ENCODE measurements around the gene NDUFS2. TPM values are rescaled to one million over a fixed set of nuclear protein-coding genes. Genes with fewer than 3 reads are reported as not detected.

Gene NDUFS2
- total and polyA plus RNA-seq, 2 of the 8 experiments (the other 6 are each of a cell fraction or from before 2014, with no cell fraction given) = 95.1 to 113 TPM

DNA sequence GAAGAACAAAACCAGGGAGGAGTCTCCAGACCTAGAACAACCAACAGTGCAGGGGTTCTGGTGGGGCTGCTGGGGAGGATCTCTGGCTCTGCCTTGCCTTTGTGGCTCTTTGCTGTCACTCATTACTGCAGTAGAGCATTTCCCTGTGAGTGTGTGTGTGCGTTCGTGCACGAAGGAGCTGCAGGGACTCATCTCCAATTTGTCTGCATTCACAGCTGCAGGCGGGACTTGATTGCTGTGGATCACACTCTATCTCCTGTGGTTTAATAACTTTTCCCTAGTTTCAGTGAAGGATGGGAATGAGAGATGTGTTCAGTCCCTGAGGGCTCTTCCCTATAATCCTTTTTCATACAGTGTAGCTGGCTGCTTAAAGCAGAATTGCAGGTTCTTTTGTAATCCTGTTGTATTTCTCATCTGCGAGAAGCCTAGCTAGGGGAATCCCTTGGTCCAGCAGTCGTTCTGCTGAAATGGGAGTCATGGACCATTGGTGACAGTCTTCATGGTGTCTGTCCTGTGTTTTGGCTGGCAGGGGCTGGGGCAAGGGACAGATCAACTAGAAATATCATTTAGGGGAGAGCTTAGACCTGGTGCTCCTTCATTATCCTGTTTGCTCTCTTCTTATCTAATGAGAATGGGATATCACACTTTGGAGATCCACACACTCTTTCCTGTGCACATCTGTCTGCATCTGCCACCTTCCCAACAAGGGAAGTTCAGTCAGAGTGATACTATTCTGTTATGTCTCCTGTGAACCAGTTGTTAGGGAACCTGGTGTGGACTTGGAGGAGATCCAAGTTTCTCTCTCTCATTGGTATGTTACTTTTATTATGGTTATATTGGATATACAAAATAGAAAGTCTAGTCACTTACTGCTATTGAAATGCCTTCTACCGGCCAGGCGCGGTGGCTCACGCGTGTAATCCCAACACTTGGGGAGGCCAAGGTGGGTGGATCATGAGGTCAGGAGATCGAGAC lies 59.4 kb downstream of the NDUFS2 start:
- peaks cover 0 to 3% (median 0%) of the 10 kb centered on the region in 4 experiments; a peak in 1 of 8 replicates for H3K36me3 ChIP-seq (ENCODE audit: control insufficient read depth in 2 of 4, insufficient read depth in 4 of 4, low read length in 3 of 4)
- CTCF ChIA-PET (ENCODE audit: partially characterized antibody) = interaction anchor here (0.9 to 5.8 kb wide), 8 partner anchors 8 to 46 kb away, joined by 3 to 67 read pairs (median 6); partner anchors contain the start of gene TOMM40L
- no peak overlapping the region for H3K27ac ChIP-seq (ENCODE audit: low read depth, low read length)
- no peak overlapping the region for H2BK20ac ChIP-seq (ENCODE audit: low read length)
- H3K18ac ChIP-seq (ENCODE audit: extremely low read depth, low read length) = no peak overlapping the region
- H2BK120ac ChIP-seq (replicated peaks; ENCODE audit: low read depth, low read length) = no peak overlapping the region
- no peak overlapping the region for H2AFZ ChIP-seq (ENCODE audit: low read length)
- 0 out of 2 replicates have a peak overlapping the region, but pooled peaks have one; percentile 53 for H2BK15ac ChIP-seq (ENCODE audit: low read length)
- H3K4ac ChIP-seq (replicated peaks; ENCODE audit: insufficient read length, low read depth, low read length) = no peak overlapping the region
- peaks cover 7 to 25% (median 22%) of the 10 kb centered on the region in 4 experiments for H3K27me3 ChIP-seq (replicated peaks in 1 of 4; ENCODE audit: control insufficient read depth in 3 of 4, extremely low read depth in 1 of 4, insufficient read depth in 3 of 4, low read length in 3 of 4)
- no peaks in the 10 kb centered on the region for H3K79me2 ChIP-seq (ENCODE audit: control insufficient read depth in 1 of 2, insufficient read depth in 2 of 2, low read length in 2 of 2)
- FAIRE-seq = no peak
- H3K9me3 ChIP-seq (ENCODE audit: insufficient read depth in 2 of 2, low read depth in 1 of 2, low read length in 1 of 2) = peaks cover 11 to 12% of the 10 kb centered on the region in 2 experiments
- H2AK5ac ChIP-seq (ENCODE audit: low read depth, low read length) = no peak overlapping the region
- H3K4me3 ChIP-seq (ENCODE audit: extremely low read depth in 1 of 4, insufficient read depth in 2 of 4, low read depth in 3 of 4, low read length in 4 of 4) = no peak overlapping the region
- no peaks in the 10 kb centered on the region for H3K79me1 ChIP-seq (ENCODE audit: low read depth, low read length)
- H3K4me1 ChIP-seq (replicated peaks in 1 of 4; ENCODE audit: control insufficient read depth in 3 of 4, insufficient read depth in 4 of 4, low read length in 3 of 4) = peaks cover 4 to 8% (median 6%) of the 10 kb centered on the region in 4 experiments; a peak in 4 of 7 replicates
- no peak overlapping the region for H4K8ac ChIP-seq (ENCODE audit: extremely low read depth, insufficient read depth, low read length)
- no peak overlapping the region for H3K56ac ChIP-seq (replicated peaks; ENCODE audit: insufficient read length, low read depth, low read length)
- no peak overlapping the region for H3K23ac ChIP-seq (ENCODE audit: insufficient read length)
- WGBS, 2 experiments (ENCODE audit: extremely low coverage in 1 of 2, insufficient coverage in 1 of 2, insufficient read length in 1 of 2, insufficient replicate concordance in 2 of 2, low coverage in 1 of 2, low lambda C conversion rate in 2 of 2, missing lambda C conversion rate in 1 of 2) = 89% methylated on average over 12 of the region's 12 CpGs; no CpG with 5 or more reads in 1 of the 2 experiments
- DNase-seq (ENCODE audit: low read depth in 1 of 2, low spot score in 2 of 2) = no peak
- H3K4me2 ChIP-seq (ENCODE audit: insufficient read depth in 1 of 2, low read depth in 2 of 2, low read length in 2 of 2) = no peak overlapping the region
- H3K9ac ChIP-seq (replicated peaks in 1 of 4; ENCODE audit: extremely low read depth in 1 of 4, low read depth in 3 of 4, low read length in 3 of 4) = no peak overlapping the region
- H4K20me1 ChIP-seq (replicated peaks in 1 of 2; ENCODE audit: control insufficient read depth in 1 of 2, insufficient read depth in 2 of 2, low read length in 2 of 2) = no peaks in the 10 kb centered on the region
- H2BK5ac ChIP-seq (ENCODE audit: low read depth, low read length) = no peak overlapping the region
- H3K23me2 ChIP-seq (ENCODE audit: low read depth, low read length) = peaks cover 9% of the 10 kb centered on the region
- no peak overlapping the region for H3K14ac ChIP-seq (ENCODE audit: insufficient read length)
- H4K5ac ChIP-seq (ENCODE audit: insufficient read length, low read depth, low read length) = no peak overlapping the region
- POLR2A ChIA-PET (ENCODE audit: partially characterized antibody) = interaction anchor here (0.7 to 1.3 kb wide), 3 partner anchors 16 to 58 kb away, joined by 3 read pairs; no protein-coding TSS in a partner anchor
- no peak overlapping the region for H4K91ac ChIP-seq (replicated peaks; ENCODE audit: insufficient read length, low read length)
- no peak overlapping the region for H2BK12ac ChIP-seq (ENCODE audit: low read depth, low read length)
- TF ChIP-seq, protein P1, sequence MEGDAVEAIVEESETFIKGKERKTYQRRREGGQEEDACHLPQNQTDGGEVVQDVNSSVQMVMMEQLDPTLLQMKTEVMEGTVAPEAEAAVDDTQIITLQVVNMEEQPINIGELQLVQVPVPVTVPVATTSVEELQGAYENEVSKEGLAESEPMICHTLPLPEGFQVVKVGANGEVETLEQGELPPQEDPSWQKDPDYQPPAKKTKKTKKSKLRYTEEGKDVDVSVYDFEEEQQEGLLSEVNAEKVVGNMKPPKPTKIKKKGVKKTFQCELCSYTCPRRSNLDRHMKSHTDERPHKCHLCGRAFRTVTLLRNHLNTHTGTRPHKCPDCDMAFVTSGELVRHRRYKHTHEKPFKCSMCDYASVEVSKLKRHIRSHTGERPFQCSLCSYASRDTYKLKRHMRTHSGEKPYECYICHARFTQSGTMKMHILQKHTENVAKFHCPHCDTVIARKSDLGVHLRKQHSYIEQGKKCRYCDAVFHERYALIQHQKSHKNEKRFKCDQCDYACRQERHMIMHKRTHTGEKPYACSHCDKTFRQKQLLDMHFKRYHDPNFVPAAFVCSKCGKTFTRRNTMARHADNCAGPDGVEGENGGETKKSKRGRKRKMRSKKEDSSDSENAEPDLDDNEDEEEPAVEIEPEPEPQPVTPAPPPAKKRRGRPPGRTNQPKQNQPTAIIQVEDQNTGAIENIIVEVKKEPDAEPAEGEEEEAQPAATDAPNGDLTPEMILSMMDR (IDR thresholded peaks at IDR 0.05; ENCODE audit: control extremely low read depth in 1 of 3, insufficient read depth in 1 of 3, low read depth in 1 of 3, low read length in 3 of 3) = no peak
- no peak for TF ChIP-seq CHD1 (IDR thresholded peaks at IDR 0.05; ENCODE audit: low read depth, low read length)
- no peak for TF ChIP-seq TAF7 (optimal IDR thresholded peaks at IDR 0.05; ENCODE audit: borderline replicate concordance, low read depth, low read length)
- TF ChIP-seq TEAD4 (IDR thresholded peaks at IDR 0.05; ENCODE audit: low read depth, low read length) = no peak
- TF ChIP-seq, protein P2, sequence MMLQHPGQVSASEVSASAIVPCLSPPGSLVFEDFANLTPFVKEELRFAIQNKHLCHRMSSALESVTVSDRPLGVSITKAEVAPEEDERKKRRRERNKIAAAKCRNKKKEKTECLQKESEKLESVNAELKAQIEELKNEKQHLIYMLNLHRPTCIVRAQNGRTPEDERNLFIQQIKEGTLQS (IDR thresholded peaks at IDR 0.05; ENCODE audit: insufficient read depth, low read depth, low read length) = no peak
- no peak for TF ChIP-seq NANOG (IDR thresholded peaks at IDR 0.05; ENCODE audit: insufficient read depth, low read depth, low read length, poor library complexity, severe bottlenecking)
- TF ChIP-seq BRCA1 (IDR thresholded peaks at IDR 0.05; ENCODE audit: low read depth, low read length) = no peak

Measured in H1 (cell line).